ENCODE results near the gene ARL3.

DNA sequence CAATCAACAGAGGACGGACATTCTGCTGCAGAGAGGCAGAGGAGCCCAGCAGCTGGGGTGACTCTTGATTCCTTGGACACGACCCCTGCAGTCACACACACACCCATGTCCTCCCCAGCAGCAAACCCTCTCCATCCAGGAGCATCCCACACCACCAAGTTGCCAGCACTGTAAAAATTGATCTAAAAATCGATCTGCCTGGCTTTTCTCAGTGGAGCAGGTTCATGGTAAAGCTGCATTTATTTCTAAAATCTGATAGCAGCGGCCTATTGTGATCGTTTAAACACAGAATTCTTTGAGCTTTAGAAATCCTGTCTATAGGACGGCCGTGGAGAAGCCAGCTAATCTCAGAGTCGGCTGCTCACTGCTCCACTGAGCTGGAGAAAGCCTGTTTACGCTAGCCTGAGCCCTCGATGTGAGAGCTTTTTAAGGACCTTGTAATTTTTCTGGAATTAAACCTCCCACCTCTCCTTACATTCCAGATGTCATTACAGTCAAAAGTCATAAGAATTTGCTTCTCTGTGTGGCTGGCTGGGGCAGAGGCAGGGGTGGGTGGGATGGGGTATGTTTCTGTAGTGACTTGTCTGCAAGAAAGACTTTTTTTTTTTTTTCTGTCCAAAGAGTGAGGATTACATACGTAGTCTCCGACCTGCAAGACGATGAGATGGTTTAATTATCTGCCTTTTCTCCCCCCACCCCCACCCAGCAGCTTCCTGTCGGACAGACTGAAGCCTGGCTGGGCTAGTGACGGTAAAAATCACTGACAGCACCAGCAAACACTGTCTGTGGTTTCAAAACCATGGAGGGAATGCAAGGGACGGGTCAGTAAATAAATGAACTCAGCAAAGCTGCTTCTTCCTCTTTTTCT is 38.3 kb downstream of the ARL3 start:
- TF ChIP-seq, protein P1, sequence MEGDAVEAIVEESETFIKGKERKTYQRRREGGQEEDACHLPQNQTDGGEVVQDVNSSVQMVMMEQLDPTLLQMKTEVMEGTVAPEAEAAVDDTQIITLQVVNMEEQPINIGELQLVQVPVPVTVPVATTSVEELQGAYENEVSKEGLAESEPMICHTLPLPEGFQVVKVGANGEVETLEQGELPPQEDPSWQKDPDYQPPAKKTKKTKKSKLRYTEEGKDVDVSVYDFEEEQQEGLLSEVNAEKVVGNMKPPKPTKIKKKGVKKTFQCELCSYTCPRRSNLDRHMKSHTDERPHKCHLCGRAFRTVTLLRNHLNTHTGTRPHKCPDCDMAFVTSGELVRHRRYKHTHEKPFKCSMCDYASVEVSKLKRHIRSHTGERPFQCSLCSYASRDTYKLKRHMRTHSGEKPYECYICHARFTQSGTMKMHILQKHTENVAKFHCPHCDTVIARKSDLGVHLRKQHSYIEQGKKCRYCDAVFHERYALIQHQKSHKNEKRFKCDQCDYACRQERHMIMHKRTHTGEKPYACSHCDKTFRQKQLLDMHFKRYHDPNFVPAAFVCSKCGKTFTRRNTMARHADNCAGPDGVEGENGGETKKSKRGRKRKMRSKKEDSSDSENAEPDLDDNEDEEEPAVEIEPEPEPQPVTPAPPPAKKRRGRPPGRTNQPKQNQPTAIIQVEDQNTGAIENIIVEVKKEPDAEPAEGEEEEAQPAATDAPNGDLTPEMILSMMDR (IDR thresholded peaks at IDR 0.05; ENCODE audit: borderline replicate concordance, extremely low read depth, low read length, poor library complexity, severe bottlenecking), result no peak
- TF ChIP-seq EZH2 (IDR thresholded peaks at IDR 0.05; ENCODE audit: borderline replicate concordance, low read depth, low read length, severe bottlenecking), result no peak

Measured in DND-41 (cell line).